ENCODE results near the gene DERA. TPM values are rescaled to one million over a fixed set of nuclear protein-coding genes. Genes with fewer than 3 reads are reported as not detected.
"Not testable (repeated sequence)": the region's sequence is repeated elsewhere in the genome, so short reads cannot be mapped to it uniquely, and the experiment has no call there.

DERA gene
- total RNA-seq, result 10 to 100 TPM; 26.5 to 29.4 TPM

DNA sequence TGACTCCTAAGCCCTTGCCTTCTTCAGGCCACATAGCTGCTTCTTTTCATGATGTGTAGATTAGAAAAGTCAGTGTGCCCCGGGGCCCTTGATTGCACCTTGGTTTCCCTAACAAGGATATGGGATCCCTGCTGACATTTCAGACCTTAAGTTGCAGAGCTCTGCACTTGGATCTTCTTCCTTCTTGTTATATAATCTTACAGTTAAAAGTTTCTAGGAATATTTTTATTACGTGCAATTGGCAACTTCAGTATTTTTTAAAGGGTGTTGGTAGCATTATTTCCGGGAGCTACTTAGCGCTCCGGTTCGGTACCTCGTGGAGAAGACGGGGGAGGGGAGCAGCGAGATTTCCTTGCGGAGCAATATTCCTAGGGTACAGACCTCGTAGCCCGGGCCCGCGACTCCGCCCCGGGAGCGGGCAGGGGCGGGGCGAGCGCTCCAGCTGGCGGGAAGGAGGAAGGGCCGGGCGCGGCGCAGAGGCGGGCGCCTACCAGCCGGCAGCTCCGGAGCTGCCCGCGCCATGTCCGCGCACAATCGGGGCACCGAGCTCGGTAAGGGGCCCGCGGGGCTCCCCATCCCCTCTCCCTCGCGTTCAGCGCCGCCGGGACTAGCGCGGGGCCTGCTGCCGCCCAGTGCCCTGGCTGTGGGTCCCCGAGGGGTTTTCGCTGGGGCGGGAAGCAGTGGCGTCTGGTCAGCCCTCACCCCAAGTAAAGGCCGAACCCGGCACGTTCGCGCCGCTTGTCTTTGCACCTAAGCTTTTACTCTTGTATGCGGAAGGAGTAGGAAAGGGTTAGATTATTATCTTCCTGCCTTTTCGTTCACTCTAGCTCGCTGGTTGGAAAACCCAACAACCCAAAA, at the start of gene DERA:
Gene DERA, plus strand, starts transcription at position 469 of the 858 bp plus-strand sequence. Its CDS starts 52 bp downstream, at position 521.
- H3K4me3 Mint-ChIP-seq, result peak within 1 kb of the TSS; percentile 92 to 97
- peaks cover 2 to 8% of the 10 kb centered on the region in 2 donors for H3K36me3 Mint-ChIP-seq (ENCODE audit: insufficient read depth in 2 of 2)
- H3K4me1 Mint-ChIP-seq (ENCODE audit: low read depth), result peaks cover 24% of the 10 kb centered on the region
- H3K27me3 Mint-ChIP-seq (ENCODE audit: low read depth), result no peaks in the 10 kb centered on the region
- no peaks in the 10 kb centered on the region for H3K9me3 Mint-ChIP-seq
- H3K27ac Mint-ChIP-seq, result peak within 1 kb of the TSS; percentile 98
- peak; percentile 69 to 78 for DNase-seq
- peak; percentile 95 to 97 for ATAC-seq (replicated peaks in 1 of 2)

DNA sequence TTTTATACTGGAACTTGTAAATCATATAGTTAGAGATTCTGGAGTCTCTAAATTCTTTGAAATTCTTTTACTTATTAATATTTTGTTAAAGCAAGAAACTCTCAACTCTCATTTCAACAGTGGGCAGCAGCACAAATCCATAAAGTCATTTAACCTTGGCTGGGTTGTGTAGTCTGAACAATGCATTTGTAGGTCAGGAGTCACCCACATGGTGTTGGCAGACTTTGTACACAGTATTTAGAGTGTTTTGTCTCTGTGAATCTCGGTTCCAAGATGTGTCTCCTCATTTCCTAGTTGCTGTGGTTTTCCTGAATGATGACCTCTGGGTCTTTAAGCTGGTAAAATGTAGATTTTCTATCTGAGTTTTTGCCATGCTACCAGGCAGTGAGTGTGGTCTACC, 49.7 kb upstream of the DERA start:
- no peak overlapping the region for H3K4me3 Mint-ChIP-seq
- H3K27me3 Mint-ChIP-seq (ENCODE audit: low read depth), result peaks cover 19% of the 10 kb centered on the region
- DNase-seq, result no peak
- H3K9me3 Mint-ChIP-seq, result no peaks in the 10 kb centered on the region
- H3K27ac Mint-ChIP-seq, result no peak overlapping the region
- ATAC-seq (replicated peaks in 1 of 2), result no peak
- H3K36me3 Mint-ChIP-seq (ENCODE audit: insufficient read depth in 2 of 2), result no peaks in the 10 kb centered on the region
- peaks cover 9% of the 10 kb centered on the region for H3K4me1 Mint-ChIP-seq (ENCODE audit: low read depth)

DNA sequence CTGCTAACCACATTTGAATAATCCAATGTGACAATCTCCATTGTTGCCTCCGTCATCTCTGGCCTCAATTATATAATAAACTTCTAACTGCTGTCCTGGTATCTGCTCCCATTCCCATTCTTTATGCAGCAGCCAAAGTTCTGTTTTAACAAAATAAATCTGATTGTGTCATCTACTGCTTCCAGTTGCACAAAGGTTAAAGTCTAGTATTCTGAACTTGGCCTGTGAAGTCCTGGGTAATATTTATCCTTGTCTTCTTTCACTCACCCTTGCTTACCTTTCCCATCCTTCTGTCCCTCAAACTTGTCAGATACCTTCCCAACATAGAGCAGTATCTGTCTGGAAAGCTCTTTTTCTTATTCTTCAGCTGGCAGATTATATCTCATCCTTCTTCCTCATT, 48.3 kb upstream of the DERA start:
- H3K27ac Mint-ChIP-seq, result no peak overlapping the region
- ATAC-seq (replicated peaks in 1 of 2) (no peak), DNase-seq (no peak)
- H3K4me3 Mint-ChIP-seq, result no peak overlapping the region
- peaks cover 19% of the 10 kb centered on the region for H3K27me3 Mint-ChIP-seq (ENCODE audit: low read depth)
- H3K4me1 Mint-ChIP-seq (ENCODE audit: low read depth), result peaks cover 9% of the 10 kb centered on the region
- H3K36me3 Mint-ChIP-seq (ENCODE audit: insufficient read depth in 2 of 2), result no peaks in the 10 kb centered on the region
- no peaks in the 10 kb centered on the region for H3K9me3 Mint-ChIP-seq

DNA sequence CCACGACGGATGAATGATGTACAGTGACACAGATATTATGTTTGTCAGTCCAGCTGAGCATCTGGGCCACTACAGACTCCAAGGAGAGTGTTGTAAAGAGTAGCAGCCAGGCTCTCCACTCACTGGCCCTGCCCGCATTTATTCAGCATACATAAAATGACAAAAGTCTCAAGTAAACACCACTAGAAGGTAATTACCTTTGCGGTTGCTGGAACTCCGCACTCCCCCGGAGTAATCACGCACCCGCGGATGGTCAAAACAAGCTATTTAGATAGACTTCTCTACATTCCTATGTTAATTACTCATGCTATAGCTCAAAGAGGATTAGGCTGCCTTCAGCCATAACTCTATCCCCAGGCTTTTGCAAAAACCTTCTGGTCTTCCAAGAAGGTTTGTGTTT, 47.8 kb upstream of the DERA start:
- H3K9me3 Mint-ChIP-seq, result no peaks in the 10 kb centered on the region
- ATAC-seq (replicated peaks in 1 of 2) (no peak), DNase-seq (no peak)
- H3K27ac Mint-ChIP-seq, result no peak overlapping the region
- H3K4me1 Mint-ChIP-seq (ENCODE audit: low read depth), result peaks cover 9% of the 10 kb centered on the region
- no peak overlapping the region for H3K4me3 Mint-ChIP-seq
- no peaks in the 10 kb centered on the region for H3K36me3 Mint-ChIP-seq (ENCODE audit: insufficient read depth in 2 of 2)
- peaks cover 19% of the 10 kb centered on the region for H3K27me3 Mint-ChIP-seq (ENCODE audit: low read depth)

DNA sequence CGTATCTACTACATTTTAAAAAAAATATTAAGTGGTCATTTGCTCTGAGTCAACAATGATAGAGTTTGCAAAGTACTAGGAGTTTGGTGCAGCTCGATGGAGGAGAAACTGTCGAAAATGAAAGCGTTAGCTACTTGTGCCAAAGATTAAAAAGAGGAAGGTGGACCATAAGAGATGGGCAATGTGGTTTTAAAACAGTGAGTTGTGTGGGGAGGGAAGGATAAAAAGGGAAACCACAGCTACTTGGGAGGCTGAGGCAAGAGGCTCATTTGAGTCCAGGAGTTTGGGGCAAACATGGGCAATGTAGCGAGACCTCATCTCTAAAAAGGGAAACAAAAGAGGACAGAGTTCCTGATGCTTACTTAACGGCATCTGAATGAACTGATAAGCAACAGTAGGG, 47.1 kb upstream of the DERA start:
- no peak for DNase-seq
- H3K9me3 Mint-ChIP-seq, result no peaks in the 10 kb centered on the region
- ATAC-seq (replicated peaks in 1 of 2), result no peak
- H3K4me3 Mint-ChIP-seq, result peak overlapping the region; percentile 6 to 52
- H3K4me1 Mint-ChIP-seq (ENCODE audit: low read depth), result peaks cover 9% of the 10 kb centered on the region
- no peak overlapping the region for H3K27ac Mint-ChIP-seq
- no peaks in the 10 kb centered on the region for H3K36me3 Mint-ChIP-seq (ENCODE audit: insufficient read depth in 2 of 2)
- H3K27me3 Mint-ChIP-seq (ENCODE audit: low read depth), result peaks cover 19% of the 10 kb centered on the region

DNA sequence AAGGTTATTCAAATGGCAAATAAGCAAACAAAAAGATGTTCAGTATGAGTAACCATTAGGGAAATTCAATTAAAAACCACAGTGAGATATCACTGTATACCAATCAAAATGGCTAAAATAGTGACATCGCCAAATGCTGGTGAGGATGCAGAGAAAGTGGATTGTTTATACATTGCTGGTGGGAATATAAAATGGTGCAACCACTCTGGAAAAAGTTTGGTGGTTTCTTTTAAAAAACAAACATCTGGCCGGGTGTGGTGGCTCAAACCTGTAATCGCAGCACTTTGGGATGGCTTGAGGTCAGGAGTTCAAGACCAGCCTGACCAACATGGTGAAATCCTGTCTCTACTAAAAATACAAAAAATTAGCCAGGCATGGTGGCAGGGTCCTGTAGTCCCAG, 42.9 kb upstream of the DERA start:
- Mint-ChIP-seq H3K27me3 (ENCODE audit: low read depth) (peaks cover 17% of the 10 kb centered on the region), H3K9me3 (no peaks in the 10 kb centered on the region), H3K36me3 (ENCODE audit: insufficient read depth in 2 of 2) (no peaks in the 10 kb centered on the region), H3K4me3 (no peak overlapping the region), H3K4me1 (ENCODE audit: low read depth) (peaks cover 9% of the 10 kb centered on the region), H3K27ac (no peak overlapping the region)
- no peak for ATAC-seq (replicated peaks in 1 of 2)
- no peak for DNase-seq

DNA sequence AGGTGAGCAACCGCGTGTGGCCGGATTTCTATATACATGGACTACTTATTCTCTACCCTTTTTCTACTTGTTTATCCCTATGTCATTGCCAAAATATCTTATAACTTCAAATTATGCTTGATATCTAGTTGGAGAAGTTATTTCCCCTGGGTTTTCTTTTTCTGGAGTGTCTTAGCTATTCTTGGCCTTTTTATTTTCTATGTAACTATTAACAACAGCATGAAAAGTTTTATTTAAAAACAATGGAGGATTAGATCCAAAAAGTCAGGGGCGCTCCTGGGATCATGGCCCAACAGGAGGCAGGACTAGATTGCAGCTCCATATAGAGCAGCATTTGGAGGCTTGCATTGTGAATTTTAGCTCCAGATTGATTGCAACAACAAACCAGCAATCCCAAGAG, 37.6 kb upstream of the DERA start:
- Mint-ChIP-seq H3K27me3 (ENCODE audit: low read depth) (peaks cover 7% of the 10 kb centered on the region), H3K9me3 (no peaks in the 10 kb centered on the region), H3K4me3 (no peak overlapping the region), H3K36me3 (ENCODE audit: insufficient read depth in 2 of 2) (no peaks in the 10 kb centered on the region), H3K27ac (no peak overlapping the region), H3K4me1 (ENCODE audit: low read depth) (peaks cover 12% of the 10 kb centered on the region)
- DNase-seq (no peak), ATAC-seq (replicated peaks in 1 of 2) (no peak)

DNA sequence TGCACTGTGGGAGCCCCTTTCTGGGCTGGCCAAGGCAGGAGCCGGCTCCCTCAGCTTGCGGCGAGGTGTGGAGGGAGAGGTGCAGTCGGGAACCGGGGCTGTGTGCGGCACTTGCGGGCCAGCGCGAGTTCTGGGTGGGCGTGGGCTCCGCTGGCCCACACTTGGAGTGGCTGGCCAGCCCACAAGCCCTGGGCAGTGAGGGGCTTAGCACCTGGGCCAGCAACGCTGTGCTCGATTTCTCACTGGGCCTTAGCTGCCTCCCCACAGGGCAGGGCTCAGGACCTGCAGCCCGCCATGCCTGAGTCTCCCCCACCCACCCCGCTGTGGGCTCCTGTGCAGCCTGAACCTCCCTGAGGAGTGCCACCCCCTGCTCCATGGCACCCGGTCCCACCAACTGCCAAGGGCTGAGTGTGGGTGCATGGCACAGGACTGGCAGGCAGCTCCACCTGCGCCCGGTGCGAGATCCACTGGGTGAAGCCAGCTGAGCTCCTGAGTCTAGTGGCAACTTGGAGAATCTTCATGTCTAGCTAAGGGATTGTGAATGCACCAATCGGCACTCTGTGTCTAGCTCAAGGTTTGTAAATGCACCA, 36.5 kb upstream of the DERA start:
- H3K27me3 Mint-ChIP-seq (ENCODE audit: low read depth); ATAC-seq (replicated peaks in 1 of 2); H3K36me3 Mint-ChIP-seq (ENCODE audit: insufficient read depth in 2 of 2); DNase-seq; H3K4me3 Mint-ChIP-seq; H3K9me3 Mint-ChIP-seq; H3K27ac Mint-ChIP-seq: not testable (repeated sequence)
- H3K4me1 Mint-ChIP-seq (ENCODE audit: low read depth), result peaks cover 12% of the 10 kb centered on the region

DNA sequence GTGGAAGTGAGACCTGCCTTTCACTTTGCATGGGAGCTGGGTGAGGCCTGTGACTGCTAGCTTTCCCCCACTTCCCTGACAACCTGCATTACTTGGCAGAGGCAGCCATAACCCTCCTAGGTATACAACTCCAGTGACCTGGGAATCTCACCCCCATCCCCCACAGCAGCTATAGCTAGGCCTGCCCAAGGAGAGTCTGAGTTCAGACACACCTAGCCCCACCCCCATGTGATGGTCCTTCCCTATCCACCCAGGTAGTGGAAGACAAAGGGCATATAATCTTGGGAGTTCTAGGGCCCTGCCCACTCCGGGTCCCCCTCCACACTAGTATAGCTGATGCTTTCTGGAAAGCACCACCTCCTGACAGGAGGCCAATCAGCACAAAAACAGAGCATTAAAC, 35.3 kb upstream of the DERA start:
- Mint-ChIP-seq H3K27ac (no peak overlapping the region), H3K36me3 (ENCODE audit: insufficient read depth in 2 of 2) (no peaks in the 10 kb centered on the region), H3K4me3 (peak overlapping the region; percentile 67 to 74), H3K4me1 (ENCODE audit: low read depth) (peaks cover 15% of the 10 kb centered on the region), H3K27me3 (ENCODE audit: low read depth) (peaks cover 7% of the 10 kb centered on the region), H3K9me3 (no peaks in the 10 kb centered on the region)
- ATAC-seq (replicated peaks in 1 of 2) (no peak), DNase-seq (no peak)

DNA sequence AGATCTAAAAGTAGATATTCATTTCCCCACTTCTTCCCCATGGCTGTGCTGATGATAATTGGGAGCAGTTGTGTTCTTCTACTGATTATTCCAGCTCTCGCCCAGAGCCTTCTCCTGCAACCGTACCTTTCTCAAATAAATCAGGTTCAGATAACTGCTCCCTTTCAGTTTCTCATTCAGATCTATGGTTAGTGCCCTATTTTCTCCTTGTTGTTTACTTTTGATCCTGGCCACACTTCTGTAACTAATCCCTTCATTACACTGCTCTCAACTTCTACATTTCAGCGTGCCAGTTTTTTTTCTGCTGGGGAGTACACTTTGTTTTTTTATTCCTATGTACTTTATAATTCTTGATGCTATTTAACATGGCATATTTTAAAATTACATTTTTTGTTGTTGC, 31.7 kb upstream of the DERA start:
- Mint-ChIP-seq H3K27ac (no peak overlapping the region), H3K9me3 (no peaks in the 10 kb centered on the region), H3K4me3 (no peak overlapping the region), H3K27me3 (ENCODE audit: low read depth) (no peaks in the 10 kb centered on the region), H3K36me3 (ENCODE audit: insufficient read depth in 2 of 2) (peaks cover 5 to 8% of the 10 kb centered on the region in 2 donors), H3K4me1 (ENCODE audit: low read depth) (peaks cover 38% of the 10 kb centered on the region)
- DNase-seq (no peak), ATAC-seq (replicated peaks in 1 of 2) (no peak)

DNA sequence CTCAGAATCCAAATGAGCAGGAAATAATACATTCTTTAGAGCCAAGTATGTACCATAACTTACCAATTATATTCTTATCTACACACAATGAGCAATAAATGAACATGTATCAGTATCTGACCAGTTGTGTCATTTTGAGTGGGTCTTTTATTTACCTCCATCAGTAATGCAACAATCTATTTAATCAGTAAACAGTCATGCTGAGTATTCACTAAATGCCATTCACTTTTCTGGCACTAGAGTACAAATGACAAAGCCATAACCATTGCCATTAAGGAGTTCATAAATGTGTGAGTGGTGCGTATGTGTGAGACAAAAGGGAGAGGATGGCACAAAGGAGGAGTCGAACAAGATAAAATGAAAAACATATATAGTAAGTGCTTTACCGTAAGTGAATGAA, 30.4 kb upstream of the DERA start:
- no peak for DNase-seq
- ATAC-seq (replicated peaks in 1 of 2), result no peak
- Mint-ChIP-seq H3K27me3 (ENCODE audit: low read depth) (no peaks in the 10 kb centered on the region), H3K9me3 (no peaks in the 10 kb centered on the region), H3K36me3 (ENCODE audit: insufficient read depth in 2 of 2) (peaks cover 8 to 10% of the 10 kb centered on the region in 2 donors), H3K27ac (peak overlapping the region; percentile 20), H3K4me1 (ENCODE audit: low read depth) (peaks cover 45% of the 10 kb centered on the region), H3K4me3 (peak overlapping the region; percentile 29 to 60)

DNA sequence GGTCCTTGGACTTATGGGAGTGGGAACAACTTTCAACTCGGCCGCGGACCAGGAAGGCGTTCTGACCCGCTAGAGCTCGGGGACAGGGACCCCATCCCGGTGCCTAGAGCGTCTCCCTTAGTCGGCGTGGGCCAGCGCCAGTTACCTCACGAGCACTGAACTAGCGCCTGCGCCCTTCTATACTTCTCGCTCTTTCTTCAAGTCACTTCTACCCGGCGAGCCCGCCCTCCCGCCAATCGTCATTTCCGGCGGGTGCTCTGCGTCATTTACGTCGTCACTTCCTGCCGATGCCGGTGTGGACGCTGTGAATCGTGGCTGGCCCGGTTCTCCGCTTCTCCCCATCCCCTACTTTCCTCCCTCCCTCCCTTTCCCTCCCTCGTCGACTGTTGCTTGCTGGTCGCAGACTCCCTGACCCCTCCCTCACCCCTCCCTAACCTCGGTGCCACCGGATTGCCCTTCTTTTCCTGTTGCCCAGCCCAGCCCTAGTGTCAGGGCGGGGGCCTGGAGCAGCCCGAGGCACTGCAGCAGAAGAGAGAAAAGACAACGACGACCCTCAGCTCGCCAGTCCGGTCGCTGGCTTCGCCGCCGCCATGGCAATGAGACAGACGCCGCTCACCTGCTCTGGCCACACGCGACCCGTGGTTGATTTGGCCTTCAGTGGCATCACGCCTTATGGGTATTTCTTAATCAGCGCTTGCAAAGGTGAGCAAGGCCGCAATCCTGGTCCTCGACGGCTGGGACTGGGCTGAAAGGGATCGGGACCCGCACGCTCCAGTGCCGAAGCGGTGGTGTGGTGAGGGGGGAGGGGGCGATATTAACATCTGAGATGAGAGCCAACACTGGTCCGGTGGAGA, 28.8 kb upstream of the DERA start, which contains the start of gene STRAP:
Gene STRAP, plus strand, starts transcription at position 270 of the 854 bp plus-strand sequence. Its CDS starts 321 bp downstream, at position 591.
- Mint-ChIP-seq H3K36me3 (ENCODE audit: insufficient read depth in 2 of 2) (peaks cover 13 to 14% of the 10 kb centered on the region in 2 donors), H3K27me3 (ENCODE audit: low read depth) (no peaks in the 10 kb centered on the region), H3K4me3 (peak within 1 kb of the TSS; percentile 92 to 99), H3K27ac (peak within 1 kb of the TSS; percentile 97), H3K4me1 (ENCODE audit: low read depth) (peaks cover 55% of the 10 kb centered on the region), H3K9me3 (no peaks in the 10 kb centered on the region)
- ATAC-seq (replicated peaks in 1 of 2), result peak; percentile 97 to 98
- peak; percentile 94 to 97 for DNase-seq

DNA sequence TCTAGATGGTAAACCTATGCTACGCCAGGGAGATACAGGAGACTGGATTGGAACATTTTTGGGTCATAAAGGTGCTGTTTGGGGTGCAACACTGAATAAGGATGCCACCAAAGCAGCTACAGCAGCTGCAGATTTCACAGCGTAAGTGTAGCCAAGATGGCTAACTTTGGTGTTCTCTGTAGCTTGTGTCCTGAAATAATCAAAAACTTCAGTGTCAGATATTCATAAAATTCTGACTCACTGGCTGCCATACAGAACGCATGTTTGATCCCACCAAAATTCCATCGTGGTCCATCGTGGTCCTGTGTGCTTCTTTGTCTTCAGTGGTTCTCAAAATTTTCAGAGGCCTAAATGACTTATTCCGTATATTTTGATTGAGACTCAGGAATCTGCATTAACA, 27.6 kb upstream of the DERA start:
- DNase-seq (no peak), ATAC-seq (replicated peaks in 1 of 2) (no peak)
- no peaks in the 10 kb centered on the region for H3K9me3 Mint-ChIP-seq
- H3K4me1 Mint-ChIP-seq (ENCODE audit: low read depth), result peaks cover 66% of the 10 kb centered on the region
- H3K27me3 Mint-ChIP-seq (ENCODE audit: low read depth), result no peaks in the 10 kb centered on the region
- H3K27ac Mint-ChIP-seq, result peak overlapping the region; percentile 97
- peaks cover 13 to 14% of the 10 kb centered on the region in 2 donors for H3K36me3 Mint-ChIP-seq (ENCODE audit: insufficient read depth in 2 of 2)
- H3K4me3 Mint-ChIP-seq, result peak overlapping the region; percentile 92 to 99
